HG02610 (cell line): Measurements from ENCODE around the gene PLCXD3.

Experiments used
- ATAC-seq: cut with Tn5 transposase; IDR thresholded peaks from one replicate; pipeline ENCODE4 v1.9.1; 2021; ENCODE audit warnings: mild to moderate bottlenecking, moderate library complexity; ENCODE audit not compliant: unreplicated experiment

The PLCXD3 gene

DNA sequence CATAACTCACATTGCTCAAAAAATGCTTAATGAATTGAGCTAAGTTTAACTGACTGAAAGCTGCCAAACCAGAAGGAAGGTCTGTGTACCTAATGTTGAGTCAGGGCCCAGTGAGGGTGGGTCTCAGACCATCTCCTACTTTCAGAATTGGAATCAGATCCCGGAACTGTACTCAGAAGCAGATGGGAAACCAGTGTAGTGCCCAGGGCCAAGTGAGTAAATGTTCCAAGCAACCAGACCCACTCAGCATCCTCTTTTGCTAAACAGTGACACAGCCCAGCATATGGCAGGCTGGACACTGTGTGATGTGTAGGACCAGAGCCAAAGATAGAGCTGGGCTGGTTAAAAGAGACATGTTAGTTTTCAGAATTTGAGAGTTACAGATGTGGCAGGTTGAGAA is 94.1 kb downstream of the PLCXD3 start:
- no peak for ATAC-seq

DNA sequence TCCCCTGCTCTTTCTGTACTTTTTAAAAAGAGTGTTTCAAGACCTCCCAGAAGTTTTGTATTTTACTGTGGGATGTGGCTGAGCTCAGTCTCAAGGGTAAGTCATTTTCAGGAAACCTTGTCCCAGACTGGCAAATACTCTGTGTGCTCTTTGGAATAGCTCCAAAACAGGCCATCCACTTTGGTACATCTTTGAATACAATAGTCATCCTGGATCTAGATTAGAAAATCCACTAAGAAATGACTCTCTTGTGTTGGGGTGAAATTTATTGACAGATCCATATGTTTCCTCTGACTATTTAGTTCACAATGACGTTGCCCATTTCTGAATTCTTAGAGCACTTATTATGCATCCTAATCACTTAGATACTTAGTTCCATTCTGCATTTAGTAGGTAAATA is 95.2 kb downstream of the PLCXD3 start:
- no peak for ATAC-seq

DNA sequence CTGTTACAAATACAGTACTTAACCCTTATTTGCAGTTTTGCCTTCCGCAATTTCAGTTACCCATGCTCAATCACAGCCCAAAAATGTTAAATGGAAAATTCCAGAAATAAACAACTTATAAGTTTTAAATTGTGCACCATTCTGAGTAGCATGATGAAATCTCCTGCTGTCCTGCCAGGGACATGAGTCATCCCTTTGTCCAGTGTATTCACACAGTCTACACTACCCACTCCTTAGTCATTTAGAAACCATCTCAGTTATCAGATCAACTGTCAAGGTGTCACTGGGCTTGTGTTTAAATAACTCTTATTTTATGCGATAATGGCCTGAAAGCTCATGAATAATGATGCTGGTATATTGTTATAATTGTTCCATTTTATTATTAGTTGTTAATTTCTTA is 95.8 kb downstream of the PLCXD3 start:
- ATAC-seq = no peak

DNA sequence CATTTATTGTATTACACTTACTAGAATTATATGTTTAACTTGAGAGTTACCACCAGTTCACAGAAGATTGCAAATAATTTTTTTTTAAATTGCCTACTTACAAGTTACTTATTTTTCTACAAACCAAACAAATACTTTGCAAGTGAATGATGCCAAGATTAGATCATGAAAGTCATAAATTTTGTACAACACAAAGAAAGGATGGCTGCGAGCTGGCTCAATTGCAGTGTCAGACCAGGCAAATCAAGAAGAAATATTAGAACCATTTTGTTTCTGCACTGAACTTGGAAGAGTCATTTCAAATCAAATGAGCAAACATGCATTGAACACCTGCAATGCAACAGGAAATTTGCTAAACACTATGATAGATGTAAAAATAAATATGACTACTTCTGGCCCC is 97.3 kb downstream of the PLCXD3 start:
- ATAC-seq = no peak

DNA sequence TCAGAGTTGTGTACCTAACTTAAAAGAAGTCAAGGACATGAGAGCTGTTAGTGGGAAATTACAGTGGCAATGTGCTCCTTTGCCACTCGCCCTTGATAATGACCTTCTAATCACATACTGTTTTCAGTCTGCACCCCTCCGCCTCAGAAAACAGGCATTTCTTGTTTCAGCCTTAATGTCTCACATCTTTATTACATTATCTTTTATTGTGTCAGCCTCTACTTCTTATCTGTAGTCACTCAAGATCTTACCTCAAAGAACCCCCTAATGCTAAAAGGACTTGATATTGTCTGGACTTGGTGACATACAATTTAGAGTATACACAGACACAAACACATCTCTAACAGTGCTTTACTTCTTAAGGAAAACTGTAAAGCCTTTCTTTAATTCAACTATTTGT is 97.9 kb downstream of the PLCXD3 start:
- no peak for ATAC-seq

DNA sequence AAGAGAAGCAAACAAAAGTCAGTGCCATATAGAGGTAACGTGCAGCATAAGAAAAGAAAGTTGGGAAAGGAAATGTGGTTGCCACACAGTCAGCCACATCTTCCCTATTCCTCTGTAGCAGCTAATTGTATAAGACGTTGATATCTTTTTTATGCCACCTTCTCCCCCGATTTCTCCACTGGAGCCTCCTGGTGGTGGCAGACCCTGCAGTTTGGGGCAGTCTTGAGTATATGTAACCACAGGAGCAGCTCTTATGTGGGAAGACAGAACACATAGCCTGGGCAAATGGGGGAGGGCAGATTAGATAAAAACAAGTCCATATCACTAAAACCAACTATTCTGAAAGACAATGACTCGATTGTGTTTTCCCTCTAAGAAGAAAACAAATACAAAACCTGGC is 99.7 kb downstream of the PLCXD3 start:
- no peak for ATAC-seq

DNA sequence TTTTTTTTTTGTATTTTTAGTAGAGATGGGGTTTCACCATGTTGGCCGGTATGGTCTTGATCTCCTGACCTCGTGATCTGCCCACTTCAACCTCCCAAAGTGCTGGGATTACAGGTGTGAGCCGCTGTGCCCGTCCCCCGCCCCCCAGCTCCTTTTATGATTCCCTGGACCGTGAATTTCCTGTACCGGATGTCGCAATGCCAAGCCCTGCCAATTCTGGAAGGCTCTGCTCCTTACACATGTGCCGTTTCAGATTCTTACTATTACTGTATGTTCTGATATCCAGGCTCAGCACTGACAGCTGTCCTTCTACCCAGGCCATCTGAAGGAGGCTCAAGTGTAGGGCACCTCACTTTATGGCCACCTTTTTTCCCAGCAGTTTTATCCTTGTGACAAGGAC is 100.1 kb downstream of the PLCXD3 start:
- ATAC-seq = no peak

DNA sequence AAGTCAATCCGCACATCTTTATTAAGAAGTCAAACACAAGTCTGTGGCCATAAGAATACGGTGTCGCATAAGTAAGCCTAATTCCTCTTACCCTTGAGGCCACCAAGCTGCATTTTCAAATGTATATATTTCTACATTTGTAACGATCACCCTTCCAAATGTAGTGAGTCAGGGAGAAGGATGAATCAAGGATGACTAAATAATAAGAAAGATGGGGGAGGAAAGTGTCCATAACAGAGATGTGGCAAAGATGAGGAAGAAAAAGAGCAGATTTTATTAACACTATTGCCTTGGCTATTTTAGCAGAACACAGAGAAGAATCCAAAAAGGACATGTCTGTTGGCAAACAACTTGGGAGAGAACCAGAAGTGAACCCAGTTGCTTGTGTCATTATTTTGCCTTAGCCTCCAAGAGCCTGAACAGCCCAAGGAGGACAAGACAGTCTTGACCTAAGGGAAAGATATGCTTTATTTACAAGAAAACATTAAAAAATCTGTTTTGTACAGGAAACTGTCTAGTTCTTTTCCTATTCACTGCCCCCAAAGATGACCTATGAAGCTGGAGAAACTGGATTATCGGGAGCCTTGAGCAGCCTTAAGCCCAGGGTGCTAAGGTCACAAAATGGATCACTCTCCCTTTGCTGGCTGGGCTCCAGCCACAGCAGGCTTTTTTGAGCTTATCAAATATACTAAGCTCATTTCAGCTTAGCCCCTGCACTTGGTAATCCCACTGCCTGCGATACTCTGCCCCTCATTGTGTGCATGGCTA is 101.5 kb downstream of the PLCXD3 start:
- ATAC-seq = no peak

DNA sequence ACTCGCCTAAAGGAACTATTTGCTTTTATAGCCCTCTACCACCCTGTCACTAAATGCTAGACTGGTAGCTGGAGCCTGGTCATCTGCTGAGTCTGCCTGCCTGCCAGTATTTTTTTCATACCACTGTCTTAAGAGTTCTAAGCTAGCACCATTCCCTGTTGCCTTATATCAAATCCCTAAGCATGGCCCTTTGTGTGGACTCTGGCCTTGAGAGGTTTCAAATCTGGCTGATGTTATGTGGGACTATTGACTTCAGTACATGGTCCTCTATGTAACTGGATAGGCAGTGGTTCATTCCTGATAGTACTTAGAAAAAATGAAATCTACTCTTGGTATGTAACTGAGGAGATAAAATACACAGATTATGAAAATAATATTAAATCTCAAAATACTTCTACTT is 103.5 kb downstream of the PLCXD3 start:
- no peak for ATAC-seq

DNA sequence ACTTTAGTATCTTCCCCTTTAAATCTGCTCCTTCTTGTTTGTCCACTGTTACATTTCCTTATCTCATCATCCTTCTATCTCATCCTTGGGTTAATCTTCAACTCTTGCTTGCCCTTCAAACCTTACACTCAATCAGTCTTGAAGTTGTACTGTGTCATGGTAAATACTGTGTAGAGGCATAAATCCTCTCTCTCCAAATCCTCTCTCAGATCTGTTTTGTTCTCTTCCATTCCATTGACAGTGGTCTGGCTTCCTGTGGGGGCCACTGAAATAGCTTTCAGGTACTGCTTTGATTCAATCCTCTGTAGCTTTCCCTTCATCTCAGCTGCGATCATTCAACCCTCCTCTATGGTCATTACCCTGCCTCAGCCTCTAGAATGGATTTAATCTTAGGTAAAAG is 104.0 kb downstream of the PLCXD3 start:
- no peak for ATAC-seq

DNA sequence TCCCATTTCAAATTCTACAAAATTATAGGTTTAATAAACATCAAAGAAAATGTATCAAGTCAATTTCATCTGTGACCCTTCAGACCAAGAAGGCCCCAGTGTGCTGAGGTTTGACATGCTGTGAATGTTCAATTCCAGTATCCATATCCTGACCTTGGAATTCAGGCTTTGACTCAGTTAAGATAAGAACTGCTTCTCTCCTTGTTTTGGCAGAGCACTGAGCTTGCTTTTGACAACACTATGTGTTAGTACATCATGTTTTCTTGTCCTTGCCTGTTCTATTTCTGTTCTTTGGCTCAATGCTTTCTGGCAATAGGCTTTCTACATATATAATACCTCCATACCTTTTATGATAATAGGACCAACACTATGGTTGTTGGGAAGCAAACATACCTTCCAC is 105.6 kb downstream of the PLCXD3 start:
- no peak for ATAC-seq

DNA sequence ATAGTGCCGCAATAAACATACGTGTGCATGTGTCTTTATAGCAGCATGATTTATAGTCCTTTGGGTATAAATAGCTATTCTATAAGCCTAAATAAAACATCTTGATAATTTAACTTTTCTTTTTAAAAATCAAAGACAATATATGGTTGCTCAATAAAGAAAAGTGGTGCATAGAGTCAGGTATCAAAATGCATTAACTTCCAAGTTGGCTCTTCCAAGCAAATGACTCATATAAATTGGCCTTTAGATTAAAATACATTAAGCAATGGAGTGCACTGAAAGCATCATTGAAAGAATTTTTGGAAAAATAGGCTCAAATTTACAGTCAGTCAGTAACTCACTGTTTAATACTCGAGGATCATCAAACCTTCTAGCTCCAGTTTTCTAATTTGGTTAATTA is 106.6 kb downstream of the PLCXD3 start:
- ATAC-seq = no peak

DNA sequence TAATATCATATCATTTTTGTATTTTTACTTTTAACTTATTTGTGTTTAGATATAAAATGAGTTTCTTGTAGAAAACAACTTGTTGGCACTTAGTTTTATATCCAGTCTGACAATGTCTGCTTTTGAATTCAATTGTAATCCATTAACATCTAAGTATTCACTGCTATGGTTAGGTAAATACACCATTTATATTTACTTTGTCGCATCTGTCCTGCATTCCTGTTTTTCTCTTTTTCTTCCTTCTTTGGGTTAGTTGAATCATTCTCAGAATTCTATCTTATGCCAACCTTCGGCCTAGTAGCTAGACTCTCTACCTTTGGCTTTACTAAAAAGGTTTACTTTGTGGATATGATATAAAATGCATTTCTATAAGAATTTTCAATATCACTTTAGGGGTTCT is 107.6 kb downstream of the PLCXD3 start:
- ATAC-seq = no peak

DNA sequence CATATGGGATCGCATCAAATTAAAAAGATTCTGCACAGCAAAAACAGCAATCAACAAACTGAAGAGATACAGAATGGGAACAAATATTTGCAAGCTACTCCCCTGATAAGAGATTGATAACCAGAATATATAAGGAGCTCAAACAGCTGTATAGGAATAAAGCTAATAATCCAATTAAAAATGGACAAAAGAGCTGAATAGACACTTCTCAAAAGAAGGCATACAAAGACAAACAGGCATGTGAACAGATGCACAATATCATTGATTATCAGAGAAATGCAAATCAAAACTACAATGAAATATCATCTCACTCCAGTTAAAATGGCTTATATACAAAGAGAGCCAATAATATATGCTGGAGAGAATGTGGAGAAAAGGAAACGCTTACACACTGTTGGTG is 110.6 kb downstream of the PLCXD3 start:
- no peak for ATAC-seq

DNA sequence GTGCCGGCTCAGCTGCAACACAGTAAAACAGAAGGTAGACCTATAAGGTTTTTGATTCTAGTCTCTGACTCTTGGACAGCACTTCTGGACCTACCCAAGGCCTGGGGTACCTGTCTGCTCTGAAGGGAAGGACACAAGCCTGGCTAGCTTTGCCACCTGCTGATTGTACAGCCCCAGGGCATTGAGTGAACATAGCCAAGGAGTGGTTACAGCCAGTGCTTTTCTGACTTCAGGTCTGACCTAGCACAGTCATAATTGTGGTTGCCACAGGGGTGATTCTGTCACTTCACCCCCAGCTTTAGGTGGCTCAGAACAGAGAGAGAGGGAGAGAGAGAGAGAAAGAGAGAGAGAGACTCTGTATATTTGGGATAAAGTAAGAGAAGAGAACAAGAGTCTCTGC is 118.4 kb downstream of the PLCXD3 start:
- no peak for ATAC-seq

DNA sequence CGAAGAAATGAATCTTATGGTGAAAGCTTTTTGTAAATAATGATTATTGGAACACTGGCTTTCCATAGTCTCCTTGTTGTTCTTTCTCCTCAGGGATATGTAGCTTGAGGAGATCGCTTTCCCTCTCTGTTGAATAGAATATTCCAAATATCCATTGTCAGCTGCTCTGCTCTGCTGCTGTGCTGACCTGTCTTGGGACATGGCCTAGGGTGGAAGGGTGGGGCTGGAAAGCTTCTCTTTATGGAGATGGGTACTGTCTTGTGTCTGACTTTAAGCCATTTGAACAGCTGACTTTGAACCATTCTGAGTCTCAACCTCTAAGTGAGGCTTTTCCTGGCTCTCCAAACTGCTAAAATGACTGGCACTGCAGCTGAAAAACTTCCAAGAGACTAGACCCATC is 135.8 kb downstream of the PLCXD3 start:
- ATAC-seq = no peak

DNA sequence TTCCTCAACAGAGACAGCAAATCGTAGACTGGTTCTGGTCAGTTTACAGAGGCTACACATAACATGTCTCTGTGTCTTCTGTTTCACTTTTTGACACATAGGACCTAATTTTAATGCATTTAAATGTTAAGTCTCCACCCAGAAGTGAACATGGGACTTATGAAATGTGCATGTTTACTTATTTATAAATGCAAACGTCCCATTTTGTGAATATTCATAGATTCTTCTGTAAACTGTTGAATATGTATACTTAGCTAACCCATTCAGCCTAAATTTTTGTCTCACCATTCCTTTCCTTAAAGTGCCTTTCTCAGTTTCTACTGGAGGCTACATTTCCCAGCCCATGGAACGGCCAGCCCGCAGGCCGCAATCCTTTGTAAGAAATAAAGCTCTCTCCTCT is 137.2 kb downstream of the PLCXD3 start:
- ATAC-seq = no peak

DNA sequence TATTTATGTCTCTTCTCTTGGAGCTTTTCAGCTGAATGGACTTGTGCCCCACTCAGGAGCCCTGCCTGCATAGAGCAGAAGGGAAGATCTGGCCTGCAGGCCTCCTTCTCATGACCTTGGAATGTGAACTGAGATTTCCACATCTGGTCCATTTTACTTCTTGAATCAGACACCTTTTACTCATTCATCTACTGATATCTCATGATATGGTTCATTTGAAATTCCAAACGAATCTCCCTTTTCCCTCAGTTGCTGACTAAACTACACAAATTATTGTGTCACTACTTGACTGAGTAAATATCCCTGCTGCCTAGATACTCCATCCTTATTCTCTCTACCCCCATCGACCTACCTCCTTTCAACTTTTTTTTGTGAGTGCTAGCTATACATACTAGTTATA is 138.7 kb downstream of the PLCXD3 start:
- no peak for ATAC-seq

DNA sequence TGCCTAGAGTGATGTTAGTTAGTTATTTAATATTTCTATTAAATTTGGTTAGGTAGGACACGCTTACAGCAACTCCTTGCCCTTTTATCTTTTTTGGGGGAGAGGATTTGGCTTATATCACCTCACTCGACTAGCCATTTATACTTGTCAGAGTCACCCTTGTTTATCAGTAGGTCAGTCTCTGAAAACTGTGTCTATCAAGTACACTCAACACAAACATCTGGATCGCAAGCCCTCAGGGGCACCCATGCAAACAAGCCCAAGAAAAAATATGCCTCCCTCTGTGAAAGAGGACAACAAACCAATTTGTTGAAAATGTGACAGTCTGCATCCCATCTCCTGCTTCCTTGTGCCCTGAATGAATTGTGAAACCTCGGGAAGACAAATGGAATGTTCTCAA is 139.9 kb downstream of the PLCXD3 start:
- ATAC-seq = no peak

DNA sequence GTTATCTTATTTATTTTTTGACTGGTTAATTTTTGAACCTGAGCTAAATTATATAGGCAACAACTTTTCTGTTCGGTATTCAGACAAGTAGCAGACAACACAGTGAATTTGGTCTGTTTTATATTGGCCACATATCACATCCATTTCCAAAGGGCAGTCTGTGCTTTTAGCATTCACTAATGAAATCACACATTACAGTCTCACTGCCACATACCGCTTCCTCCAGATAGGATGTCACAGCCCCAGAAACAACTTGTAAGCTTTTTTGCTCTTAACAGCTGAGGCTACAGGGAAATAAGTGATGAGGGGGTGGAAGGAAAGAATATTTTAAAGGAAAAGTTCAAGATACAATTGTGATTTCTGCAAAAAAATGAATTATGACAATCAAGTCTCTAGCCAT is 140.6 kb downstream of the PLCXD3 start:
- ATAC-seq = no peak

DNA sequence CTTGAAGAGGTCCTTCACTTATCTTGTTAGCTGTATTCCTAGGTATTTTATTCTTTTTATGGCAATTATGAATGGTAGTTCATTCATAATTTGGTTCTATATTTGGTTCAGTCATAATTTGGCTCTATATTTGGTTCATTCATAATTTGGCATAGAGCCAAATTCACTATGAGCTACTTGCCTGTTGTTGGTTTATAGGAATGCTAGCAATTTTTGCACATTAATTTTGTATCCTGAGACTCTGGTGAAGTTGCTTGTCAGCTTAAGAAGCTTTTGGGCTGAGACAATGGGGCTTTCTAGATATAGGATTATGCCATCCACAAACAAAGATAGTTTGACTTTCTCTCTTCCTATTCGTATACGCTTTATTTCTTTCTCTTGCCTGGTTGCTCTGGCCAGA is 142.2 kb downstream of the PLCXD3 start:
- no peak for ATAC-seq

DNA sequence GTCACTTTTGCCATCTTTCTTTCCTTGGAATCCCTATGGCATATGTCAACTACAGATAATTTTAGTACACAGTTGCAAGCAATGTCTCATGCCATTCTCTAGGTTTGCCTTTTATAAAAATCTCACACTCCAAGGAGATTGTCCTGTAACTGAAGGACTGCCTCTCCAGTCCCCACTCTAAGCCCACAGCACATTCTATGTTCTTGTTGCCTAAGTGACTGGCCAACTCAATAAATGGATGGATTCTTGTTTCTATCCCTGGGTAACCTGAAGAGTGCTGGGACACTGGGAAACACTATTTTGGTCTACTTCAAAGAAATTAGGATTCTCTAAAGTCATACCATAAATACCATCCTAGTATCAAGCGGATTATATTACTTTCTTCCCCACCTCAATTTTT is 145.0 kb downstream of the PLCXD3 start:
- ATAC-seq = no peak

DNA sequence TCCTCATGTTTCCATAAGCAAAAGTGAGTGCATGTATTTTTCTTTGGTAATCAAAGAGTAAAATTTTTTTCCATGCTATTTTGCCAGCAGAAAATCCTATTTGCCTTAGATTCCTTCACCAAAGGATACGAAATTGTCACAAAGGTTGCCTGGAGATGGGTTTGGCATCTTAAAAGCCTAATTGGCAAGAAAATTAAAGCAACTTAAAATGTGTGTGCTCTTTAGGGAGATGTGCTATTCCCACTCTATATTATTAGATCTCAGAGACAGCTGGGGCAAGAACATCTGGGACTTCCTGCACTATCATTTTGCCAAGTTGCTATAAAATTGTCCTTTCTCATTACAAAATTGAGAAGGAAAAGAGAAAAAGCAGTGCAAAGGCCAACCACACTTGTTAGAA is 146.1 kb downstream of the PLCXD3 start:
- ATAC-seq = no peak
